Testis (tissue), 2 donors: ENCODE measurements around the gene SLFN13.
"Not testable (repeated sequence)": the region's sequence is repeated elsewhere in the genome, so short reads cannot be mapped to it uniquely, and the experiment has no call there.

Experiments used
- CTCF ChIP-seq, 3 experiments: fragments of 450-650 bp in 2 of 3; fragments of 200-600 bp in 1 of 3; sonication (generic) in 1 of 3; IDR thresholded peaks; one replicate each; pipeline ENCODE4 v1.5.1; 2016 to 2019; ENCODE audit warnings: antibody characterized with exemption in 3 of 3, mild to moderate bottlenecking in 2 of 3, moderate library complexity in 1 of 3
- POLR2A ChIP-seq: fragments of 450-650 bp; IDR thresholded peaks from one replicate; pipeline ENCODE4 v1.6.1; 2017; ENCODE audit warnings: antibody characterized with exemption, mild to moderate bottlenecking, moderate library complexity

GRCh38 chr17:35414707-35415106 lies 33.9 kb downstream of the SLFN13 start:
- not testable (repeated sequence) for TF ChIP-seq CTCF (IDR thresholded peaks at IDR 0.05); POLR2A
